ENCODE data around the gene PKD2L2.

The PKD2L2 gene

GRCh38 chr5:137887831-137888230 lies 1.4 kb upstream of the PKD2L2 start:
- H3K4me3 ChIP-seq (ENCODE audit: low read depth, low read length): no peak overlapping the region
- in situ Hi-C loops (cut with HindIII; ENCODE audit: low sequenced_read_pairs): no loop called here
- no peak for TF ChIP-seq CTCF (IDR thresholded peaks at IDR 0.05; ENCODE audit: low read depth, low read length)
- no peak for DNase-seq (ENCODE audit: low read depth, low spot score)

DNA sequence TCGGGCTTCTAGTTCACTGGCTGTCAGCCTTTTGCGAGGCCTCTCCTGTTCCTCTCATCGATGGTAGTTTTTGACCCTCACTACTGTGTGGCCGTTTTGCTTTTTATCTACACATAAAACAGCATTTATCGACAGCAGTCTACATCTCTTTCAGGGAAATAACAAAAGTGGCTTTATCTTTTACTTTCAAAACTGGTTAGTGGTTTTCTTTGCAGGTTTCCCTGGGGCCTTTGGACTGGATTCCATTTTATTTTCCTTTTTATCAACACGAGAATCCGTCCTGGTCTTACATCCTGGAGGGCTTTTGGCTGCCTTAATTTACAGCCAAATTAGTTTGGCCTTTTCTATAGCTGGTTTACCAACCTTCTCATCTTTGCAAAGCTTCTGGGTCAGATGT lies 793 bp upstream of the PKD2L2 start:
- DNase-seq (ENCODE audit: low read depth, low spot score): no peak
- no peak for TF ChIP-seq CTCF (IDR thresholded peaks at IDR 0.05; ENCODE audit: low read depth, low read length)
- in situ Hi-C loops (cut with HindIII; ENCODE audit: low sequenced_read_pairs): no loop called here
- peak overlapping the region; percentile 51 for H3K4me3 ChIP-seq (ENCODE audit: low read depth, low read length)

DNA sequence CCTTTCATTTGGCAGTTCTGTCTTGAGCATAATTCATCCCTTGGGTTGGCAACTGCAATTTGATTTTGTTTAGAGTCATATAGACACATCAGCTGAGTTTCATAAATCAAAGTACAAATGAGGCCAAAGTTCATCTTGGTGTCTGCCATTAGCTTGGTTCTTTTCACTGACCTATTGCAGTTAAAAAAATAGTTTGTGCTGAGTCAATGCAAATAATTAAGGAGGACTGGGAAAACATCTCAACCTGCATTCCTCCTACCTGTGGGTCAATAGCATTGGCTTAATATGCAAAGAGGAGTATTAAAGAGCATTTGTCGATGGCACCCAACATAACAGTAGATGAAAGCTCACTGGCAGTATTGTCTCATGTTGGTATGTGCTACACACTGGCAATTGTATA lies 1.6 kb downstream of the PKD2L2 start:
- in situ Hi-C loops (cut with HindIII; ENCODE audit: low sequenced_read_pairs): no loop called here

GRCh38 chr5:137891849-137892248 lies 2.6 kb downstream of the PKD2L2 start:
- DNase-seq (ENCODE audit: low read depth, low spot score): no peak
- no peak for TF ChIP-seq CTCF (IDR thresholded peaks at IDR 0.05; ENCODE audit: low read depth, low read length)
- H3K4me3 ChIP-seq (ENCODE audit: low read depth, low read length): no peak overlapping the region
- in situ Hi-C loops (cut with HindIII; ENCODE audit: low sequenced_read_pairs): no loop called here

More for the DNA sequence above, 1.6 kb downstream of the PKD2L2 start:
- H3K4me3 ChIP-seq (ENCODE audit: low read depth, low read length): no peak overlapping the region
- DNase-seq (ENCODE audit: low read depth, low spot score): no peak
- no peak for TF ChIP-seq CTCF (IDR thresholded peaks at IDR 0.05; ENCODE audit: low read depth, low read length)

DNA sequence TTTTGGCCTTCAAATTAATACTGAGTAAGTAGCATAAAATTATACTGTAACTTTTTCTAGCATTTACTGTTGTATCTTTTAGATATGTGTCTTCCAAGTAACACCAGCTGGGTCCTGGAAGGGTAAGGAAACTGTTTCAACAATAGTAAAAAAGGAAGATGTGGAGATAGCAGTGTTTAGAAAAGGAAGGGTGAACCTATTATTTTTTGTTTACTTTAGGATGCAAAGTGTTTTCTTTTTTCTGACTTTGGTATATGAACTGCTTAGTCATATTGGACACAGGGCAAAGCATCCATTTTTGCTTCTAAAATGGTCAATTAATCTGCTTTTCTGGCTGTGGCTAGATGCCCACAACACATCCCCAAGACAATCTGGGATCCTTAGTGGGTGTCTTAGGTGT lies 5.3 kb downstream of the PKD2L2 start:
- TF ChIP-seq CTCF (IDR thresholded peaks at IDR 0.05; ENCODE audit: low read depth, low read length): no peak
- no peak for DNase-seq (ENCODE audit: low read depth, low spot score)
- in situ Hi-C loops (cut with HindIII; ENCODE audit: low sequenced_read_pairs): no loop called here

GRCh38 chr5:137896560-137896959 lies 7.3 kb downstream of the PKD2L2 start:
- no peak overlapping the region for H3K4me3 ChIP-seq (ENCODE audit: low read depth, low read length)
- DNase-seq (ENCODE audit: low read depth, low spot score): no peak
- TF ChIP-seq CTCF (IDR thresholded peaks at IDR 0.05; ENCODE audit: low read depth, low read length): no peak
- in situ Hi-C loops (cut with HindIII; ENCODE audit: low sequenced_read_pairs): no loop called here

More for the DNA sequence above, 5.3 kb downstream of the PKD2L2 start:
- H3K4me3 ChIP-seq (ENCODE audit: low read depth, low read length): no peak overlapping the region

DNA sequence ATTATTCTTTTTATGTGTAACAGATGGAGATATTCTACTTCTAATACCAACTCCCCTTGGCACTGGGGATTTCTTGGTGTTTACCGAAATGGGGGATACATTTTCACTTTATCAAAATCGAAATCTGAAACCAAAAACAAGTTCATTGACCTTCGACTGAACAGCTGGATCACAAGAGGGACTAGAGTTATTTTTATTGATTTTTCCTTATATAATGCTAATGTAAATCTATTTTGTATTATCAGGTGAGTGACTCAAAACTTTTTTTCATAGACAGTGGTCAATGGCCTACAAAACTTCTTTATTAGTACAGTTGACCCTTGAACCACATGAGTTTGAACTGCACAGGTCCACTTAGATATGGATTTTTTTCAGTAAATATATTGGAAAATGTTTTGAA lies 10.2 kb downstream of the PKD2L2 start:
- DNase-seq (ENCODE audit: low read depth, low spot score): no peak
- no peak for TF ChIP-seq CTCF (IDR thresholded peaks at IDR 0.05; ENCODE audit: low read depth, low read length)
- in situ Hi-C loops (cut with HindIII; ENCODE audit: low sequenced_read_pairs): no loop called here
- no peak overlapping the region for H3K4me3 ChIP-seq (ENCODE audit: low read depth, low read length)

Measured in astrocyte of the spinal cord (primary cell).